Upper lobe of right lung (tissue), 1 donor: ENCODE results near the gene ZFYVE1. TPM values are rescaled to one million over a fixed set of nuclear protein-coding genes. Genes with fewer than 3 reads are reported as not detected.
A peak's percentile ranks its signal among the peaks of the same experiment; 100 is the strongest.

Experiments used
- ATAC-seq: fragments of 200-7000 bp; cut with Tn5 transposase; one replicate; pipeline ENCODE4 v1.9.1; 2020; ENCODE audit warnings: mild to moderate bottlenecking, moderate library complexity
- DNase-seq: peaks from one replicate; pipeline ENCODE4 v3.0.0-alpha.2; 2020
- H3K27ac ChIP-seq: fragments of 200-600 bp; one replicate; pipeline ENCODE4 v1.8.0; 2022
- H3K27me3 ChIP-seq: fragments of 200-600 bp; one replicate; pipeline ENCODE4 v1.8.0; 2022; ENCODE audit warnings: mild to moderate bottlenecking
- H3K36me3 ChIP-seq: fragments of 200-600 bp; one replicate; pipeline ENCODE4 v1.8.0; 2022
- H3K4me1 ChIP-seq: fragments of 200-600 bp; one replicate; pipeline ENCODE4 v1.8.0; 2022
- H3K4me3 ChIP-seq: fragments of 200-600 bp; one replicate; pipeline ENCODE4 v1.8.0; 2022; ENCODE audit warnings: mild to moderate bottlenecking
- H3K9me3 ChIP-seq: fragments of 200-600 bp; one replicate; pipeline ENCODE4 v1.8.0; 2022
- CTCF ChIP-seq: fragments of 200-600 bp; IDR thresholded peaks from one replicate; pipeline ENCODE4 v1.8.0; 2022; ENCODE audit warnings: antibody characterized with exemption
- intact Hi-C: fragments of 100-400 bp; cut with DNase I; formaldehyde crosslinking; loops from one replicate; pipeline ENCODE4 v1.11.0; 2022
- long read RNA-seq: library from polyadenylated mRNA; unstranded; transcript quantifications from one replicate; pipeline ENCODE4 v2.0.0, GENCODE V29; 2021
- total RNA-seq: library from RNA; stranded (reverse); fragmentation: NEBNext Ultra II Directional; extraction: Animal tissue kit (Norgen Biotek cat#: 25700); gene quantifications from one replicate; pipeline ENCODE4 v1.2.1, GENCODE V29; 2021
- donor health status: DM: no; HTN: yes; CAD: no; lungs with severe emphysema.

The ZFYVE1 gene, protein sequence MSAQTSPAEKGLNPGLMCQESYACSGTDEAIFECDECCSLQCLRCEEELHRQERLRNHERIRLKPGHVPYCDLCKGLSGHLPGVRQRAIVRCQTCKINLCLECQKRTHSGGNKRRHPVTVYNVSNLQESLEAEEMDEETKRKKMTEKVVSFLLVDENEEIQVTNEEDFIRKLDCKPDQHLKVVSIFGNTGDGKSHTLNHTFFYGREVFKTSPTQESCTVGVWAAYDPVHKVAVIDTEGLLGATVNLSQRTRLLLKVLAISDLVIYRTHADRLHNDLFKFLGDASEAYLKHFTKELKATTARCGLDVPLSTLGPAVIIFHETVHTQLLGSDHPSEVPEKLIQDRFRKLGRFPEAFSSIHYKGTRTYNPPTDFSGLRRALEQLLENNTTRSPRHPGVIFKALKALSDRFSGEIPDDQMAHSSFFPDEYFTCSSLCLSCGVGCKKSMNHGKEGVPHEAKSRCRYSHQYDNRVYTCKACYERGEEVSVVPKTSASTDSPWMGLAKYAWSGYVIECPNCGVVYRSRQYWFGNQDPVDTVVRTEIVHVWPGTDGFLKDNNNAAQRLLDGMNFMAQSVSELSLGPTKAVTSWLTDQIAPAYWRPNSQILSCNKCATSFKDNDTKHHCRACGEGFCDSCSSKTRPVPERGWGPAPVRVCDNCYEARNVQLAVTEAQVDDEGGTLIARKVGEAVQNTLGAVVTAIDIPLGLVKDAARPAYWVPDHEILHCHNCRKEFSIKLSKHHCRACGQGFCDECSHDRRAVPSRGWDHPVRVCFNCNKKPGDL
- 21.6 TPM for total RNA-seq
- long read RNA-seq, full-length matches to known transcripts = 15 of 35 reads
- long read RNA-seq, partial matches to known transcripts = 13 of 35 reads
- long read RNA-seq, other reads (novel, unspliced or antisense) = 7 of 35 reads

DNA sequence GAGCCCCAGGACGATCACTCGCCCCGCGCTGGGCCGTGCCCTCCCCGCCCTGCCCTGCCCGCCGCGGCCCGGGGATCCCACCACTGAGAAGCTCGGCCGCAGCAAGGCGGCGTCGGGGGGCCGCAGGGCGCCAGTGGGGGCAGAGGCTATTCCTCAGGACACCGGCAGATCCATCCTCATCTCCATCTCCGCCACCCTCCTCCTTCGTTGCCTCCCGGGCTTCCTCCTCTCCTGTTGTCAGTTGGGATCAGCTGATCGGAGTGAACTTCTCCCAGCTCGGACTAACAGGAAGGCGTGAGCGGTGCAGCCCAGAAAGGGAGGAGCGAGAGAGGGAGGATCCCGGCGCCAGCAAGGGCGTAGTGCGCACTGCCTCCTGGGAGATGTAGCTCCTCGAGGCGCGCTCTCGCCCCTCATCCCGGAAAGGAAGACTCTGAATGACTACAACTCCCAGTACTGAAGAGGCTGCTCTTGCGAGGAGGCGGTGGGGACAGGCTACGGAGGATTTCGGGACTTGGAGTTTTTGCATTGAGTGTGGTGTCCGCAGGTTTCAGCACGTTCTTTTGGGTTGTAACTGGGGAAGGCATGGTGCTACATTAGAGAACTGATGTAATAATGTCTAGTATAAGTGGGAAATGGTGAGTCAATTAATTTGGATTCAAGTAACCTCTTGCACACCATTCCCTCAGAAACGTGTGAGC lies at the start of gene ZFYVE1:
Gene ZFYVE1 (minus strand): TSS at position 262 of the 698 bp plus-strand sequence. CDS start 2,598 bp downstream, outside the sequence.
- Histone ChIP-seq H3K27ac (peak within 1 kb of the TSS; percentile 82), H3K27me3 (no peaks in the 10 kb centered on the region), H3K4me1 (peaks cover 22% of the 10 kb centered on the region), H3K9me3 (no peaks in the 10 kb centered on the region), H3K36me3 (peaks cover 22% of the 10 kb centered on the region), H3K4me3 (peak within 1 kb of the TSS; percentile 72)
- peak; percentile 100 for ATAC-seq
- intact Hi-C loops = no loop called here
- DNase-seq = peak; percentile 98
- TF ChIP-seq CTCF = no peak

- Histone ChIP-seq H3K27ac (no peak overlapping the region), H3K4me3 (no peak overlapping the region), H3K4me1 (no peaks in the 10 kb centered on the region), H3K9me3 (no peaks in the 10 kb centered on the region), H3K36me3 (peaks cover 56% of the 10 kb centered on the region), H3K27me3 (no peaks in the 10 kb centered on the region)
- no peak for TF ChIP-seq CTCF
- intact Hi-C loops = no loop called here
- ATAC-seq (no peak), DNase-seq (no peak)
These were observed 42.7 kb upstream of the ZFYVE1 start for GRCh38 chr14:73069585-73069984.

GRCh38 chr14:73058922-73059673 lies 32.2 kb upstream of the ZFYVE1 start:
- TF ChIP-seq CTCF = no peak
- DNase-seq = no peak
- ATAC-seq = peak; percentile 27

DNA sequence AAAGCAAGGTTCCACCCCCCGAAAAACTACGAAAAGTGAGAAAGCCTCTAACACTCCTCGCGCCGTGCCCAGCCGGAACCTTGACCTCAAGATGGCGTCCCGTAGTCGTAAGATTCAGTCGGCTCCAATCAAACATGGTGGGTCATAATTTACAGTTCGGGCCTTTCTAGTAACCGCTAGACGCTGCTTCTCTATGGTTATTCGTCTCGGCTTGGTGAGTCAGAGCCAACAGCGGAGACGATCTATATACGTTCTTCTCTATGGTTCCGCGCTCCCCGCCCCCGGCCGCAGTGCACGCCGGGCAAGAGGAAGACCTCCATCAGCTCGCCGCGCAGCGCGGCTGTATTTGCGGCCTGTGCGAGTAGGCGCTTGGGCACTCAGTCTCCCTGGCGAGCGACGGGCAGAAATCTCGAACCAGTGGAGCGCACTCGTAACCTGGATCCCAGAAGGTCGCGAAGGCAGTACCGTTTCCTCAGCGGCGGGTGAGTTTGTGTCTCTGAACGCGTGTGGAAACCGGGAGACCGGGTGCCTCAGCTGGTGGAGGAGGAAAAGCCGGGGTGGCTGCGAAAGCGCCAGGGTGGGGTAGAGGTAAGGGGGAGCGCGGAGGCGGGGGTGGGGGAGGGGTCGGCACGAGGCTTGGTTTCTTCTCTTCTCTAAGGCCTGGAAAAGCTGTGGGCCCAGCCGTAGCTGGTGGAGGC lies 31.5 kb upstream of the ZFYVE1 start, which contains the start of gene RBM25:
Gene RBM25 (plus strand): TSS at position 311 of the 698 bp plus-strand sequence. CDS start 13,108 bp downstream, outside the sequence.
- intact Hi-C loops = no loop called here
- no peaks in the 10 kb centered on the region for H3K27me3 ChIP-seq
- H3K4me1 ChIP-seq = peaks cover 34% of the 10 kb centered on the region
- TF ChIP-seq CTCF = no peak
- ATAC-seq (peak; percentile 100), DNase-seq (peak; percentile 97)
- H3K9me3 ChIP-seq = no peaks in the 10 kb centered on the region
- H3K36me3 ChIP-seq = peaks cover 5% of the 10 kb centered on the region
- peak within 1 kb of the TSS; percentile 82 for H3K4me3 ChIP-seq
- H3K27ac ChIP-seq = peak within 1 kb of the TSS; percentile 91

More at GRCh38 chr14:73058922-73059673, 32.2 kb upstream of the ZFYVE1 start:
- Histone ChIP-seq H3K36me3 (peaks cover 12% of the 10 kb centered on the region), H3K9me3 (no peaks in the 10 kb centered on the region), H3K4me3 (peak overlapping the region; percentile 82), H3K4me1 (peaks cover 40% of the 10 kb centered on the region), H3K27me3 (no peaks in the 10 kb centered on the region), H3K27ac (peak overlapping the region; percentile 91)
- intact Hi-C loops = no loop called here
